C4-2B (cell line): ENCODE measurements around the gene ALAD.

Source experiments
- ZFX ChIP-seq: fragments of 450-650 bp; IDR thresholded peaks from 2 replicates; pipeline ENCODE4 v1.6.1; 2017
- TF ChIP-seq, protein P1 (sequence below): fragments of 450-650 bp; conservative IDR thresholded peaks from 2 replicates; pipeline ENCODE4 v1.5.1; 2017; ENCODE audit warnings: mild to moderate bottlenecking

DNA sequence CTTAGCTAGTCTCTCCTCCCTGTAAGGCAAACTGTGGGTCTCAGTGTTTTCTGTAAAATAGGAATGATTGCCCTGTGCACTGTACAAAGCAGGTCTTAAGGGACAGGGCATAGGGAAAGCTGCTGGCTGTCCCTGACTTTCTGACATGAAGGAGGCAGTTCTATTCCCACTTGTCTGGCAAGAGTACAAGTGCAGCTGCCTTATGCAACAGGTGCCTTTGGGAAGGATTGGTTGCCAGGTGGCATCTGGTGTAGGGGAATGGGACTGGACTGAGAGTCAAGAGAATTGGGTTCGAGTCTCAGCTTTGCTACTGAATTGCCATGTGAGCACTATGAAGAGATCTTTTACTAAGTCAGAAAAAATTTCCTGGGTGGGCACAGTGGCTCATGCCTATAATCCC is 41.7 kb downstream of the ALAD start:
- TF ChIP-seq, protein P1, sequence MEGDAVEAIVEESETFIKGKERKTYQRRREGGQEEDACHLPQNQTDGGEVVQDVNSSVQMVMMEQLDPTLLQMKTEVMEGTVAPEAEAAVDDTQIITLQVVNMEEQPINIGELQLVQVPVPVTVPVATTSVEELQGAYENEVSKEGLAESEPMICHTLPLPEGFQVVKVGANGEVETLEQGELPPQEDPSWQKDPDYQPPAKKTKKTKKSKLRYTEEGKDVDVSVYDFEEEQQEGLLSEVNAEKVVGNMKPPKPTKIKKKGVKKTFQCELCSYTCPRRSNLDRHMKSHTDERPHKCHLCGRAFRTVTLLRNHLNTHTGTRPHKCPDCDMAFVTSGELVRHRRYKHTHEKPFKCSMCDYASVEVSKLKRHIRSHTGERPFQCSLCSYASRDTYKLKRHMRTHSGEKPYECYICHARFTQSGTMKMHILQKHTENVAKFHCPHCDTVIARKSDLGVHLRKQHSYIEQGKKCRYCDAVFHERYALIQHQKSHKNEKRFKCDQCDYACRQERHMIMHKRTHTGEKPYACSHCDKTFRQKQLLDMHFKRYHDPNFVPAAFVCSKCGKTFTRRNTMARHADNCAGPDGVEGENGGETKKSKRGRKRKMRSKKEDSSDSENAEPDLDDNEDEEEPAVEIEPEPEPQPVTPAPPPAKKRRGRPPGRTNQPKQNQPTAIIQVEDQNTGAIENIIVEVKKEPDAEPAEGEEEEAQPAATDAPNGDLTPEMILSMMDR, result no peak
- no peak for TF ChIP-seq ZFX
